ENCODE data around the gene PARD3. TPM values are rescaled to one million over a fixed set of nuclear protein-coding genes. Genes with fewer than 3 reads are reported as not detected.

PARD3 gene
- total RNA-seq, 1 donor from 2014 or later = 25.3 TPM

- intact Hi-C loops (cut with micrococcal nuclease) = no loop called here
- DNase-seq (no peak), ATAC-seq (no peak)
These were observed 693.1 kb downstream of the PARD3 start for GRCh38 chr10:34121781-34122622.

- DNase-seq = no peak
- ATAC-seq = no peak
- intact Hi-C loops (cut with micrococcal nuclease) = no loop called here
These were observed 693.9 kb downstream of the PARD3 start for GRCh38 chr10:34121125-34121753.

DNA sequence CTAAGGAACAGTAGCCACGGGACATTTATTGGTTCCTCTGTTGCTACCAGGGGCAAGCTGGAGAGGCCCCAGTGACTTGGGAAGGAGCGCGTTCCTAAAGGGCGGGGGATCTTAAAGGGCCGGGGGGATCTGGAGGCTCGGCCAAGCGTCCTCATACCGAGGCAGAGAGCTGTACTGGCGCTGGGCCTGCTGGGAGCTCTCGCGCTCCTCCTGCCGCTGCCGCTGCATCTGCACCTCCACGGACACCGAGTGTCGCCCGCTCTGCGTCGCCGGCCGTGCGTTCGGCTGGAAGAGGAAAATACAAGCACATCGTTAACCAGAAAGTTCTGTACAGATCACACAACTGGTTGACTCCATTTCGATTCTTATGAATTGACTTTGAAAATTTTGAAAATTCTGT is 695.6 kb downstream of the PARD3 start:
- intact Hi-C loops (cut with micrococcal nuclease) = no loop called here
- no peak for ATAC-seq
- DNase-seq = no peak

- DNase-seq (peak; percentile 41), ATAC-seq (peak; percentile 83)
- intact Hi-C loops (cut with micrococcal nuclease) = no loop called here
These were observed 698.3 kb downstream of the PARD3 start for GRCh38 chr10:34116681-34117271.

DNA sequence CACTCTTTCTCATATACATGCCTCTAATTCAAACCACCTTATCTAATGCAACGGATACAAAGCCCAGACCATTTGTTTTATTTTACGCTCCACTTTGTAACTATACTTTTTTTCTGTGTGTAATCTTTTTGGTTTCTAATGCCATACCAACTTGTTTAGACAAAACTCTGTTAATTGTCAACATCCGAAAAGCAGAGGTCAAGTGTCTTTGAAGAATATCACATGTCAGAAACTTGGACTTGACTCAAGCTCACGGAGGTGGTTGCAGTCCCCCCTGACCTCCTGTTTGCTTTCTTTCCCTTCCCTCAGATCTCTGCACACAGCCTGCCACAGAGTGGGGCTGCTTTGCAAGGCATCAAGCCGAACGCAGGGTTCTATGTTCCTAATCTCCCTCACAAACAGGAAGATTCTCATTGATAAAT is 698.9 kb downstream of the PARD3 start:
- intact Hi-C loops (cut with micrococcal nuclease) = no loop called here
- ATAC-seq = peak; percentile 44
- DNase-seq = no peak

- no peak for ATAC-seq
- DNase-seq = no peak
- intact Hi-C loops (cut with micrococcal nuclease) = no loop called here
These were observed 700.2 kb downstream of the PARD3 start for GRCh38 chr10:34114914-34115313.

- ATAC-seq = no peak
- intact Hi-C loops (cut with micrococcal nuclease) = no loop called here
- DNase-seq = no peak
These were observed 701.4 kb downstream of the PARD3 start for GRCh38 chr10:34113504-34114225.

DNA sequence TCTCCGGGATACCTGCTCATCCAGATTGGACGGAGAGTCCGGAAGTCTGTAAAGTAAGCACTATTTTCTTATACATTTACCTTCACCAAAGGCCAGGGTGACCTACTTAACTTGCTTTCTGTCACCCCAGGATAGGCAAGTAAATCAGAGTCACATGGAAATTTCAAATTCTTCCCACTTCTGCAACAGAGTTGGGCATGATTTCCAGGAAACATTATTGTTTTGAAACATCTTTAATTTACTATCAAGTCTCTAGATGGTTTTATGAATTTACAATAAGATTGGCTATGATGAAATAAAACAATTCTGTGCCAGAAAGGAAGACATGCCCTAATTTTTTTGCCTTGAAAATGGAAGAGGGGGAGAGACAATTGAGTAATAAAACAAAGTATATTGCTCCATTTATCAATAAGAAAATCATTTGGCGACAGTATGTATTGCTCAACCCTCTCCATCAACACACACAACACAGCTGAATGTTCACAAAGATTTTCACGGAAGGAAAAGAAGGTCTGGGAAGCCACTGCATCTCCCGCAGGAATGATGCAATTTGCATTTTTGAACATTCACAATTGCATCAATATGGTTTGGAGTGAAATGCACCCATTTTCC is 702.8 kb downstream of the PARD3 start:
- intact Hi-C loops (cut with micrococcal nuclease) = no loop called here
- ATAC-seq (no peak), DNase-seq (no peak)

DNA sequence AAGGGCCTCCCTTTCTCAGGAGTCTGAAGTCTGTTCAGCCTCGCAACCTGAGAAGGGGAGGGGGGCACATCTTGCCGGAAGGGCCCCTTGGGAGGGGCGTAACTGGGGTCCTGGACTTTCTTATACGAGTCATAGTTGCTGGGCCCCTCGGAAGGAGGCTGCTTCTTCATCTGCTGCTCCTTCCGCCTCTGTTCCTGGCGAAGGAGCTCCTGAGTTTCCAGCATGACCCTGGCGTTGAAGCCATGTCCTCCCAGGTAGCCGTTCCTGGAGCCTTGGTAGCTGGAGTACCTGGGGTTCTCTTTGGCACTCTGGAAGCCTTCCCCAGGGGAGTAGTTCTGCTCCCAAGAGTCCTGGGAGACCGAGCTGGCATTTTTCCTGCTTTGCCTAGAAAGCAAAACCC is 703.9 kb downstream of the PARD3 start:
- ATAC-seq (no peak), DNase-seq (no peak)
- intact Hi-C loops (cut with micrococcal nuclease) = no loop called here

GRCh38 chr10:34109952-34110702 is 705.0 kb downstream of the PARD3 start:
- DNase-seq = no peak
- ATAC-seq = no peak

DNA sequence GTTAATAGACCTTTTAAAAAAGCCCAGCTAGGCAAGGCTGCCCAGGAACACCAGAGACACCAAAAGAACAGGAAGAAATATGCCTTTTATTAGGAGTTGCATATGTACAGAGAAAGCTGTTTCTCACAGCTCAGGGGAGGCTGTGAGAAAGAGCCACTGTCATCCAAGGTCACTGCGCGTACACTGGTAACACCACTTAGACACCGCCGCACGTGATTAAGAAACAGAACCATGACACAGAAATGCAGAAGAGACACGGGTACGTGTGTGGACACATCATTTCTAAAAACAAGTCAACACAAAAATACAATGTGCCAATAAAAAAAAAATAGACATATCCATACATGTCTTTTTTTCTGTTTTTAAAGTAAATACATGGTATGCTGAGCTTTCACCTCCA is 705.6 kb downstream of the PARD3 start:
- intact Hi-C loops (cut with micrococcal nuclease) = no loop called here
- ATAC-seq = peak; percentile 83

More at GRCh38 chr10:34109952-34110702, 705.0 kb downstream of the PARD3 start:
- intact Hi-C loops (cut with micrococcal nuclease) = no loop called here

GRCh38 chr10:34107626-34108516 is 707.2 kb downstream of the PARD3 start:
- intact Hi-C loops (cut with micrococcal nuclease) = no loop called here
- no peak for ATAC-seq
- DNase-seq = no peak

More for the DNA sequence above, 705.6 kb downstream of the PARD3 start:
- DNase-seq = no peak

DNA sequence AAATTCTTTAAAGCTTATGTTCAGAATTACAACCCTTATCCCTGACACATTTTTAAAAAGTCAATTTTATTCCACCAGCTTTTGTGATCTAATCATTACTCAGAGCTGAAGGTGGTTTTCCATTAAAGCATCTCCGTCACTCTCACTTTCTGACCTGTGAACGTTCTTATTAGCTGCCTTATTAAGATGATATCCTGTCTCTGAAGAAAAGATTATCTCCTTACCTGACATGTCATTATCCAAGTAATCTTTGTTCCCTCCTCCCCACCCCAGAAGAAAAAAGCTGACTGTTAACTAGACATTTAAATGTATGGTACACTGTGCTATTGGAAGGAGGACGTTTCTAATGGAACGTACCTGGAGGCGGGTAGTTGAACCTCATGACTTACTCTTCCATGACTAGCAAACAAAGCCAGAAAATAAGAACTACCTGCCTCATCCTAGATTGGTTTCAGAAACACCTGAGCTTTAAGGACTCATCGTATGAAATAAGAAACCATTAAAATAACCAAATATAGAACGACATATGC is 708.7 kb downstream of the PARD3 start:
- ATAC-seq (no peak), DNase-seq (no peak)
- intact Hi-C loops (cut with micrococcal nuclease) = no loop called here

DNA sequence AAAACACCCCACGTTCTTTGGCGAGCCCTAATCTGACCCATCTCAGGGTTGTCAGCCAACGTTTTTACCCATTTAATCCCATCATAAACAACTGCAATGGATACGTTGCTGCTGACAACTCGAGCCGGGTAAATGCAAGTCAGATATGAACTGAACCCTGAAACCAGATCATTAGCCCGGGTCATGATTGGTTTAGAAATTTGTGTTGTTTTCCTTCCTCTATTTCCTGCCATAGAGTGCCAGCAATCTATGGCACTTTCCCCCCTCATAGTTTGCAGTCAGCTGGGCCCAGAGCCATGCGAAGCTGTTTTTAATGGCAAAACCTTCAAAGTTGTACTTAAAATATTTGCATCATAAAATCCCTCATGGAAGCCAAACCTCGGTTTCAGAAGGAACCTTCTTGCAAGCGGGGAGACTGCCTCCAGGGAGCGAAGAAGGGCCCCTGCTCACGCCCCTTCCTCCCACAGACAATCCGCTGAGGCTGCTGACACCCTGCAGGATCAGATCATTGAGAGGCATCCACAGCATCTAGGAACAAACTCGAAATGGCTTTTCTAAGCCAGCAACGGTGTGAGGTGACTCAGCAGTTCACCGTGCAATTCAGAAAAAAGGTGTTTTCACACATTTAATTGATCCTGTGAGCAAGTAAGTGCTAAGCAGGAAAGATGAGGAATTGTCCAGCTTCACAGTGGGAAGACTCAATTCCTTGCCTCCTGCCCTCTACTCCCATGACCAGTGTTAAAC is 710.1 kb downstream of the PARD3 start:
- no peak for DNase-seq
- intact Hi-C loops (cut with micrococcal nuclease) = no loop called here

DNA sequence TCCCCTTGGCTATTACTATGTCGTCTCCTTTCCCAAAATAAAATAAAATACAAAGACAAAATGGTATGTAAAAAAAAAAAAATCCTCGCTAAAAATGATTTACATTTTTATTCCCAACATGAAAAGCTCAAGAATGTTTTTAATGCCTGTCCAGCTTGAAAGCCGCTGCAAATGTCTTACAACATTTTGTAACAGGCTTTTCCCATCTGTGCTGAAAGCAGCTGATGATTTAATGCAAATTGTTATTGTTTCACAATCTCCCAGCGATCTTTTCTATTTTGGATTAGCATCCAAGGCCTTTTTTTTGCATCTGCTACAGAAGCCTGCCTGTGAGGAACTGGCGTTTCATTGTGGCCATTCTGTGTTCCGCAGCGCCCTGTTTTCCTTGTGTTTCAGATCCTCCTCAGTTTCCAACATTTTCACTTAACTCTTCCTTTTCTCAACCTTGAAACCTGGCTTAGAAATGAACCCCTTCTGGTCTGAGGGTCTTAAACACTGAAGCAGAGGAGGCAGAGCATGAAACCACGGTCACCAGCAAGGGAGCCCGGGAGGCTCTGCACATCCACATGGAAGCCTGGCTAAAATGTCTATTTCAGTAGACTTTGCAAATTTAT is 712.1 kb downstream of the PARD3 start:
- intact Hi-C loops (cut with micrococcal nuclease) = no loop called here
- ATAC-seq = peak; percentile 57
- DNase-seq = no peak

More for the DNA sequence above, 710.1 kb downstream of the PARD3 start:
- ATAC-seq = no peak

DNA sequence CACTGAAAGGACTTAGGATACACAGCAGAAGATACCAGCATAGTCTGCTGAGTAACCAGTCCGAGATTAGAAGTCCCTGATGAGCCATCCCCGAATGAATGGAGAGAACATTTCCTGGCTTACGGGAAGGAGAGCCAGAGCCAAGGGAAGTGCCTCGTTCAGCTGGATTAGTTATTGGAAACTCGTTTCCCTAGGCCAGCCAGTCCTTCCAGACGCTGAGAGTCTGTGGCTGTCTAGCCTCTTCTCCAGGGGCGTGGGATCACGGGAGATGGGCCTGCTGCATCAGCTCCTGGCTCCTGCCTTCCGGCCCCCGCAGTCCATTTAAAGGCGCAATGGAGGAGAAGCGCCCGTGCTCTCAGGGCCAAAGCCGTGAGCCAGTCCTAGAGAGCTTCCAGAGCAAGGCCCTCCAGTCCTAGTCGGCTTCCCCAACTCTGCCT is 712.8 kb downstream of the PARD3 start:
- intact Hi-C loops (cut with micrococcal nuclease) = no loop called here
- DNase-seq (peak; percentile 81), ATAC-seq (peak; percentile 98)
